Measurements from ENCODE around the gene OLFM1. TPM values are rescaled to one million over a fixed set of nuclear protein-coding genes. Genes with fewer than 3 reads are reported as not detected.
A peak's percentile ranks its signal among the peaks of the same experiment; 100 is the strongest.

OLFM1 gene
- total RNA-seq, 3 donors from 2014 or later: 0.22 to 0.26 TPM; not detected in 1

- Mint-ChIP-seq H3K27me3 (ENCODE audit: low read depth) (peaks cover 3% of the 10 kb centered on the region), H3K4me1 (ENCODE audit: low read depth) (no peaks in the 10 kb centered on the region), H3K36me3 (ENCODE audit: insufficient read depth) (no peaks in the 10 kb centered on the region), H3K4me3 (no peak overlapping the region), H3K9me3 (peaks cover 5% of the 10 kb centered on the region)
- ATAC-seq: peak; percentile 40 to 48
- DNase-seq: no peak
Observed at GRCh38 chr9:135130207-135130976, 42.9 kb downstream of the OLFM1 start.

GRCh38 chr9:135131488-135131887, 44.0 kb downstream of the OLFM1 start:
- no peak for ATAC-seq
- Mint-ChIP-seq H3K4me3 (no peak overlapping the region), H3K4me1 (ENCODE audit: low read depth) (no peaks in the 10 kb centered on the region), H3K36me3 (ENCODE audit: insufficient read depth) (no peaks in the 10 kb centered on the region), H3K9me3 (peaks cover 5% of the 10 kb centered on the region), H3K27me3 (ENCODE audit: low read depth) (peaks cover 3% of the 10 kb centered on the region)
- no peak for DNase-seq

GRCh38 chr9:135132008-135132407, 44.5 kb downstream of the OLFM1 start:
- Mint-ChIP-seq H3K9me3 (peaks cover 5% of the 10 kb centered on the region), H3K36me3 (ENCODE audit: insufficient read depth) (no peaks in the 10 kb centered on the region)

GRCh38 chr9:135134268-135135022, 47.0 kb downstream of the OLFM1 start:
- Mint-ChIP-seq H3K36me3 (ENCODE audit: insufficient read depth) (no peaks in the 10 kb centered on the region), H3K4me3 (no peak overlapping the region), H3K27me3 (ENCODE audit: low read depth) (peaks cover 7% of the 10 kb centered on the region), H3K9me3 (peaks cover 5% of the 10 kb centered on the region), H3K4me1 (ENCODE audit: low read depth) (no peaks in the 10 kb centered on the region)
- ATAC-seq (no peak), DNase-seq (no peak)

More at GRCh38 chr9:135132008-135132407, 44.5 kb downstream of the OLFM1 start:
- no peaks in the 10 kb centered on the region for H3K4me1 Mint-ChIP-seq (ENCODE audit: low read depth)
- H3K4me3 Mint-ChIP-seq: no peak overlapping the region
- DNase-seq (no peak), ATAC-seq (no peak)
- H3K27me3 Mint-ChIP-seq (ENCODE audit: low read depth): peaks cover 7% of the 10 kb centered on the region

GRCh38 chr9:135135171-135135928, 47.9 kb downstream of the OLFM1 start:
- no peak overlapping the region for H3K4me3 Mint-ChIP-seq
- DNase-seq (no peak), ATAC-seq (no peak)
- no peaks in the 10 kb centered on the region for H3K9me3 Mint-ChIP-seq
- no peaks in the 10 kb centered on the region for H3K4me1 Mint-ChIP-seq (ENCODE audit: low read depth)
- no peaks in the 10 kb centered on the region for H3K36me3 Mint-ChIP-seq (ENCODE audit: insufficient read depth)
- H3K27me3 Mint-ChIP-seq (ENCODE audit: low read depth): peaks cover 7% of the 10 kb centered on the region

- H3K27me3 Mint-ChIP-seq (ENCODE audit: low read depth): peaks cover 7% of the 10 kb centered on the region
- H3K36me3 Mint-ChIP-seq (ENCODE audit: insufficient read depth): no peaks in the 10 kb centered on the region
- no peaks in the 10 kb centered on the region for H3K4me1 Mint-ChIP-seq (ENCODE audit: low read depth)
- DNase-seq (no peak), ATAC-seq (no peak)
- H3K4me3 Mint-ChIP-seq: no peak overlapping the region
- H3K9me3 Mint-ChIP-seq: no peaks in the 10 kb centered on the region
Observed at GRCh38 chr9:135135929-135136315, 48.5 kb downstream of the OLFM1 start.

- no peak for DNase-seq
- ATAC-seq: no peak
- Mint-ChIP-seq H3K9me3 (no peaks in the 10 kb centered on the region), H3K27me3 (ENCODE audit: low read depth) (peaks cover 7% of the 10 kb centered on the region), H3K4me3 (no peak overlapping the region), H3K36me3 (ENCODE audit: insufficient read depth) (no peaks in the 10 kb centered on the region), H3K4me1 (ENCODE audit: low read depth) (no peaks in the 10 kb centered on the region)
Observed at GRCh38 chr9:135136481-135136880, 49.0 kb downstream of the OLFM1 start.

- no peak for ATAC-seq
- H3K4me3 Mint-ChIP-seq: no peak overlapping the region
- H3K9me3 Mint-ChIP-seq: no peaks in the 10 kb centered on the region
- peaks cover 7% of the 10 kb centered on the region for H3K27me3 Mint-ChIP-seq (ENCODE audit: low read depth)
- no peaks in the 10 kb centered on the region for H3K36me3 Mint-ChIP-seq (ENCODE audit: insufficient read depth)
- DNase-seq: no peak
- no peaks in the 10 kb centered on the region for H3K4me1 Mint-ChIP-seq (ENCODE audit: low read depth)
Observed at GRCh38 chr9:135136991-135137832, 49.7 kb downstream of the OLFM1 start.

GRCh38 chr9:135138078-135138855, 50.8 kb downstream of the OLFM1 start:
- Mint-ChIP-seq H3K36me3 (ENCODE audit: insufficient read depth) (no peaks in the 10 kb centered on the region), H3K4me3 (no peak overlapping the region), H3K4me1 (ENCODE audit: low read depth) (no peaks in the 10 kb centered on the region), H3K9me3 (no peaks in the 10 kb centered on the region), H3K27me3 (ENCODE audit: low read depth) (peaks cover 4% of the 10 kb centered on the region)
- no peak for ATAC-seq
- no peak for DNase-seq

GRCh38 chr9:135139366-135139959, 52.0 kb downstream of the OLFM1 start:
- Mint-ChIP-seq H3K27me3 (ENCODE audit: low read depth) (peaks cover 4% of the 10 kb centered on the region), H3K9me3 (no peaks in the 10 kb centered on the region), H3K36me3 (ENCODE audit: insufficient read depth) (no peaks in the 10 kb centered on the region), H3K4me1 (ENCODE audit: low read depth) (no peaks in the 10 kb centered on the region), H3K4me3 (no peak overlapping the region)
- no peak for DNase-seq
- ATAC-seq: no peak

GRCh38 chr9:135141183-135141774, 53.8 kb downstream of the OLFM1 start:
- Mint-ChIP-seq H3K27me3 (ENCODE audit: low read depth) (peaks cover 14% of the 10 kb centered on the region), H3K4me3 (no peak overlapping the region), H3K36me3 (ENCODE audit: insufficient read depth) (no peaks in the 10 kb centered on the region), H3K4me1 (ENCODE audit: low read depth) (no peaks in the 10 kb centered on the region), H3K9me3 (no peaks in the 10 kb centered on the region)
- DNase-seq: no peak
- ATAC-seq: no peak

- no peak overlapping the region for H3K4me3 Mint-ChIP-seq
- H3K27me3 Mint-ChIP-seq (ENCODE audit: low read depth): peaks cover 9% of the 10 kb centered on the region
- DNase-seq (no peak), ATAC-seq (no peak)
- H3K36me3 Mint-ChIP-seq (ENCODE audit: insufficient read depth): no peaks in the 10 kb centered on the region
- no peaks in the 10 kb centered on the region for H3K4me1 Mint-ChIP-seq (ENCODE audit: low read depth)
- peaks cover 4% of the 10 kb centered on the region for H3K9me3 Mint-ChIP-seq
Observed at GRCh38 chr9:135144581-135145170, 57.2 kb downstream of the OLFM1 start.
